ENCODE data around the gene CLTCL1.

- TF ChIP-seq CTCF (IDR thresholded peaks at IDR 0.05) (no peak), POLR2A (IDR thresholded peaks at IDR 0.05) (no peak)
These were observed 55.6 kb downstream of the CLTCL1 start for GRCh38 chr22:19235874-19236273.
